Smooth muscle cell (in vitro differentiated cells): ENCODE results near the gene FOXO3. TPM values are rescaled to one million over a fixed set of nuclear protein-coding genes. Genes with fewer than 3 reads are reported as not detected.

Experiments
- DNase-seq: peaks from one replicate; lab custom pipeline; 2025; ENCODE audit not compliant: unreplicated experiment; lab: John Stamatoyannopoulos, UW
- H2AFZ ChIP-seq: fragments of 200-600 bp; sonication (generic); 2 replicates; pipeline ENCODE4 v1.6.0; 2016; ENCODE audit warnings: antibody characterized with exemption, low read depth, mild to moderate bottlenecking
- H3F3A ChIP-seq: fragments of 200-600 bp; sonication (generic); 2 replicates; pipeline ENCODE4 v1.6.0; 2017; ENCODE audit warnings: antibody characterized with exemption, low read depth
- H3K27ac ChIP-seq: fragments of 200-600 bp; sonication (generic); 2 replicates; pipeline ENCODE4 v1.5.1; 2016; ENCODE audit warnings: low read depth, mild to moderate bottlenecking
- H3K27me3 ChIP-seq: fragments of 200-600 bp; sonication (generic); 2 replicates; pipeline ENCODE4 v1.6.1; 2016; ENCODE audit warnings: low read depth, mild to moderate bottlenecking
- H3K36me3 ChIP-seq: fragments of 200-600 bp; sonication (generic); 2 replicates; pipeline ENCODE4 v1.5.1; 2016; ENCODE audit warnings: low read depth
- H3K4me1 ChIP-seq: fragments of 200-600 bp; sonication (generic); 2 replicates; pipeline ENCODE4 v1.5.1; 2016; ENCODE audit warnings: low read depth
- H3K4me2 ChIP-seq: fragments of 200-600 bp; sonication (generic); 2 replicates; pipeline ENCODE4 v1.6.0; 2016; ENCODE audit warnings: mild to moderate bottlenecking
- H3K4me3 ChIP-seq: fragments of 200-600 bp; sonication (generic); 2 replicates; pipeline ENCODE4 v1.5.1; 2016; ENCODE audit warnings: mild to moderate bottlenecking
- H3K79me2 ChIP-seq: fragments of 200-600 bp; sonication (generic); 2 replicates; pipeline ENCODE4 v1.6.0; 2016; ENCODE audit warnings: low read depth, mild to moderate bottlenecking
- H3K9ac ChIP-seq: fragments of 200-600 bp; sonication (generic); 2 replicates; pipeline ENCODE4 v1.6.0; 2016; ENCODE audit warnings: low read depth
- H3K9me3 ChIP-seq: fragments of 200-600 bp; sonication (generic); replicated peaks from 2 replicates; pipeline ENCODE4 v1.5.1; 2016; ENCODE audit warnings: low read depth
- H4K20me1 ChIP-seq: fragments of 200-600 bp; sonication (generic); 2 replicates; pipeline ENCODE4 v1.6.0; 2016; ENCODE audit warnings: low read depth
- WGBS: methylation state at CpG from one replicate; pipeline ENCODE4 v1.1.7; 2016; ENCODE audit warnings: low lambda C conversion rate; 5-methylcytosine and 5-hydroxymethylcytosine counted together
- polyA plus RNA-seq: library from polyadenylated mRNA; unstranded; fragments of >200 nt; fragmentation: Nextera tagmentation; extraction: Ambion mirVana; gene quantifications from 2 replicates; pipeline ENCODE4 v1.2.1, GENCODE V29; 2016
- total RNA-seq: library from RNA; depleted of rRNA; stranded (reverse); fragments of >200 nt; gene quantifications from 2 replicates; pipeline ENCODE4 v1.2.3, GENCODE V29; 2014
- TF ChIP-seq, protein P1 (sequence below): fragments of 200-600 bp; sonication (generic); IDR thresholded peaks from 2 replicates; pipeline ENCODE4 v1.5.1; 2017; ENCODE audit warnings: borderline replicate concordance, mild to moderate bottlenecking, antibody characterized with exemption; ENCODE audit not compliant: insufficient read depth, poor library complexity, severe bottlenecking

The FOXO3 gene
- total and polyA plus RNA-seq, 2 experiments from 2014 or later, result 35.9 to 40.3 TPM

DNA sequence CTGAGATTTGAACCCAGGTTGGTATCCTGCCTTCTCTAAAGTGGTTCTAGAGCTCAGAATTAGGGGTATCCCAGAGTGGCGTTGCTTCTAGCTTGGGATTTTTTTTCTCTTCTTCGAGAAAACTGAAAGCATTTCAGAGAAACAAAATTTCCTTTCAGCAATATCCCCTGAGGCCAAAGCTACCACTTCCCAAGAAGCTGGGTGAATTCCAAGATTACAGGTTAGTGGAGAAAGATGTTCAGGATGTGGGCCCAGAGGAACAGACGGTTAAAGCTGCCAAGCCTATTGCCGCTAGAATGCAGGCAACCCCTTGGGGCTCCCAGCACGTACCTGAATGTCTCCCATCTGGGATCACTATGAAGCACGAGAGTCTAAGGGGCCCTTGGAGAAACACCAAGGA is 134.1 kb downstream of the FOXO3 start:
- 84% methylated on average over 6 of the region's 6 CpGs for WGBS
- Histone ChIP-seq H4K20me1 (no peaks in the 10 kb centered on the region), H3K79me2 (no peaks in the 10 kb centered on the region), H3K4me1 (no peaks in the 10 kb centered on the region), H3K36me3 (no peaks in the 10 kb centered on the region), H3K9ac (no peak overlapping the region), H3F3A (no peaks in the 10 kb centered on the region), H3K9me3 (no peaks in the 10 kb centered on the region), H2AFZ (no peak overlapping the region), H3K4me3 (no peak overlapping the region), H3K27me3 (no peaks in the 10 kb centered on the region), H3K27ac (no peak overlapping the region), H3K4me2 (no peak overlapping the region)
- no peak for DNase-seq
- TF ChIP-seq, protein P1, sequence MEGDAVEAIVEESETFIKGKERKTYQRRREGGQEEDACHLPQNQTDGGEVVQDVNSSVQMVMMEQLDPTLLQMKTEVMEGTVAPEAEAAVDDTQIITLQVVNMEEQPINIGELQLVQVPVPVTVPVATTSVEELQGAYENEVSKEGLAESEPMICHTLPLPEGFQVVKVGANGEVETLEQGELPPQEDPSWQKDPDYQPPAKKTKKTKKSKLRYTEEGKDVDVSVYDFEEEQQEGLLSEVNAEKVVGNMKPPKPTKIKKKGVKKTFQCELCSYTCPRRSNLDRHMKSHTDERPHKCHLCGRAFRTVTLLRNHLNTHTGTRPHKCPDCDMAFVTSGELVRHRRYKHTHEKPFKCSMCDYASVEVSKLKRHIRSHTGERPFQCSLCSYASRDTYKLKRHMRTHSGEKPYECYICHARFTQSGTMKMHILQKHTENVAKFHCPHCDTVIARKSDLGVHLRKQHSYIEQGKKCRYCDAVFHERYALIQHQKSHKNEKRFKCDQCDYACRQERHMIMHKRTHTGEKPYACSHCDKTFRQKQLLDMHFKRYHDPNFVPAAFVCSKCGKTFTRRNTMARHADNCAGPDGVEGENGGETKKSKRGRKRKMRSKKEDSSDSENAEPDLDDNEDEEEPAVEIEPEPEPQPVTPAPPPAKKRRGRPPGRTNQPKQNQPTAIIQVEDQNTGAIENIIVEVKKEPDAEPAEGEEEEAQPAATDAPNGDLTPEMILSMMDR, result no peak

- 90% methylated on average over 15 of the region's 15 CpGs for WGBS
Measured at GRCh38 chr6:108697561-108698161, 136.9 kb downstream of the FOXO3 start.

DNA sequence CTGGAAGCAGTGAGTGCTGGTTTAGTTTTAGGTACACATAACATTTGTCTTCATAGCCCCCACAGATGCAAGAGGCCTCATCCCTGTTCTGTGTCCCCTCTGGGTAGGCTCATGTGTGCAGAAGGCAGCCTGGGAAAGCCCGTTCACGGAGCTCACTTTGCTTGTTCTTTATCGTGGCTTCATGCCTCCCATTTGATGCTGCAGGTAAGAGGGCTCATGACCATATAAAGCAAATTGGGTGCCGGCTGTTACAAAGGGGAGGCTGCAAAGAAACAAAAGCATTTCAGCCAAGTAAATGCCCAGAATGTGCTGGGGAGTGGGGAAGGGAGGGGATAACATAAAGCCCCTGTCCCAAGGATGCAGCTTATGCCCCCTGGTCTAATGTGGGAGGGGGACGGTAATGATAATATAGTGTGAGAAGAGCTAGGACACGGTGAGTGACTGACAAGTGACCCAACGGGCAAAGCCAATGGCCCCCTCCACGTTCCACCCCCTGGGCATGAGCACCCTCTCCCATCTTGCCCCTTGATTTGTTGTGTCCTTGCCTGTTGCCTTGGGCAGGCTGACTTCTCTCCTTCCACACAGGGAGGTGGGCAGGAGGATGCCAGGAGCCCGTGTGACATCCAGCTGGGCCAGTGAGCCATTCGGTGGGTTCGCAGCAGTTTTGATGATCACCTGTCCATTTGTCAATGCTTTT is 138.0 kb downstream of the FOXO3 start:
- Histone ChIP-seq H3K9me3 (peaks cover 16% of the 10 kb centered on the region), H3F3A (no peaks in the 10 kb centered on the region), H3K27me3 (no peaks in the 10 kb centered on the region), H3K27ac (no peak overlapping the region), H3K4me2 (no peak overlapping the region), H3K79me2 (no peaks in the 10 kb centered on the region), H3K9ac (no peak overlapping the region), H3K36me3 (peaks cover 4% of the 10 kb centered on the region), H2AFZ (no peak overlapping the region), H3K4me1 (no peaks in the 10 kb centered on the region), H3K4me3 (no peak overlapping the region), H4K20me1 (no peaks in the 10 kb centered on the region)
- TF ChIP-seq, protein P1, result no peak
- no peak for DNase-seq
- WGBS, result 94% methylated on average over 11 of the region's 11 CpGs

More at GRCh38 chr6:108697561-108698161, 136.9 kb downstream of the FOXO3 start:
- no peak overlapping the region for H2AFZ ChIP-seq
- H3K27ac ChIP-seq, result no peak overlapping the region
- H3F3A ChIP-seq, result no peaks in the 10 kb centered on the region
- H3K4me2 ChIP-seq, result no peak overlapping the region
- no peaks in the 10 kb centered on the region for H3K27me3 ChIP-seq
- TF ChIP-seq, protein P1, result no peak
- H3K4me3 ChIP-seq, result no peak overlapping the region
- H3K79me2 ChIP-seq, result no peaks in the 10 kb centered on the region
- H3K9me3 ChIP-seq, result peaks cover 12% of the 10 kb centered on the region
- no peaks in the 10 kb centered on the region for H3K36me3 ChIP-seq
- no peak overlapping the region for H3K9ac ChIP-seq
- no peaks in the 10 kb centered on the region for H3K4me1 ChIP-seq
- DNase-seq, result no peak
- H4K20me1 ChIP-seq, result no peaks in the 10 kb centered on the region
